ENCODE data around the gene VMP1. TPM values are rescaled to one million over a fixed set of nuclear protein-coding genes. Genes with fewer than 3 reads are reported as not detected.

VMP1 gene
- total and polyA plus RNA-seq, 4 donors: 46.4 to 118 (median 71.6) TPM

DNA sequence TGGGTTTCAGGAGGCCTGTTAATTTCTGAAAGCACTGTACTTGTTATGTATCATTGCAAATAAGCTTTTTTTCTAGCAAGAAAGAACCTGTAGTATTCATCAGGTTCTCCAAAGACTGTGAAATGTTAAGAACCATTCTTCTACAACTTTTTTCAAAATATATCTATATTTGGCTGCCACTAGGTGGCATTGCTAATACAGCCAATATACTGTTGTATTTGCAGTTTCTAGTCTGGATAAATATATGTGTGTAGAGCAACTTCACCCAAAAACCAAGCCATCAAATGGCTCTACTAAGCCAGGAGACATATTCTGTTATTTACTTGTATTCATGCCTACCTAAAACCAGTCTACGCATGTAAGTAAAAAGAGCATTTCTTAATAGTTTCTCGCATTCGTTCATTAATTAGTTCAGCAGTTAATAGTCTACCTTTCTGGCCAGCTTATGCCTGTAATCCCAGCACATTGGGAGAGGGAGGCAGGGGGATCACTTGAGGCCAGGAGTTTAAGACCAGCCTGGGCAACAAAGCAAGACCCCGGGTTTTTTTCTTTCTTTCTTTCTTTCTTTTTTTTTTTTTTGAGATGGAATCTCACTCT, 39.5 kb downstream of the VMP1 start:
- Histone ChIP-seq H3K27me3 (ENCODE audit: control insufficient read depth in 4 of 4, insufficient read depth in 4 of 4, low read length in 3 of 4) (no peaks in the 10 kb centered on the region), H3K27ac (ENCODE audit: low read depth in 1 of 2, low read length in 2 of 2) (no peak overlapping the region), H3K36me3 (ENCODE audit: control insufficient read depth in 4 of 4, insufficient read depth in 3 of 4, low read depth in 1 of 4, low read length in 3 of 4) (peaks cover 0 to 6% (median 0%) of the 10 kb centered on the region in 4 donors), H3K9ac (ENCODE audit: low read depth in 1 of 2, low read length in 2 of 2) (no peak overlapping the region), H3K9me3 (ENCODE audit: control insufficient read depth in 4 of 4, low read length in 3 of 4) (no peaks in the 10 kb centered on the region), H3K4me3 (ENCODE audit: low read depth in 1 of 3, low read length in 3 of 3) (no peak overlapping the region), H3K4me1 (ENCODE audit: control insufficient read depth in 4 of 4, insufficient read depth in 4 of 4, low read length in 3 of 4) (peaks cover 0 to 6% (median 2%) of the 10 kb centered on the region in 4 donors)
- TF ChIP-seq, protein P1, sequence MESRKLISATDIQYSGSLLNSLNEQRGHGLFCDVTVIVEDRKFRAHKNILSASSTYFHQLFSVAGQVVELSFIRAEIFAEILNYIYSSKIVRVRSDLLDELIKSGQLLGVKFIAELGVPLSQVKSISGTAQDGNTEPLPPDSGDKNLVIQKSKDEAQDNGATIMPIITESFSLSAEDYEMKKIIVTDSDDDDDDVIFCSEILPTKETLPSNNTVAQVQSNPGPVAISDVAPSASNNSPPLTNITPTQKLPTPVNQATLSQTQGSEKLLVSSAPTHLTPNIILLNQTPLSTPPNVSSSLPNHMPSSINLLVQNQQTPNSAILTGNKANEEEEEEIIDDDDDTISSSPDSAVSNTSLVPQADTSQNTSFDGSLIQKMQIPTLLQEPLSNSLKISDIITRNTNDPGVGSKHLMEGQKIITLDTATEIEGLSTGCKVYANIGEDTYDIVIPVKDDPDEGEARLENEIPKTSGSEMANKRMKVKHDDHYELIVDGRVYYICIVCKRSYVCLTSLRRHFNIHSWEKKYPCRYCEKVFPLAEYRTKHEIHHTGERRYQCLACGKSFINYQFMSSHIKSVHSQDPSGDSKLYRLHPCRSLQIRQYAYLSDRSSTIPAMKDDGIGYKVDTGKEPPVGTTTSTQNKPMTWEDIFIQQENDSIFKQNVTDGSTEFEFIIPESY (IDR thresholded peaks at IDR 0.05): no peak
- TF ChIP-seq RAD21 (IDR thresholded peaks at IDR 0.05): peak; percentile 84 to 85
- peak; percentile 40 for TF ChIP-seq CTCF (IDR thresholded peaks at IDR 0.05; ENCODE audit: low read depth, low read length, missing input control)
- no peak for TF ChIP-seq RXRA (IDR thresholded peaks at IDR 0.05)
- TF ChIP-seq HNF4G (IDR thresholded peaks at IDR 0.05): no peak
- DNase-seq (ENCODE audit: low spot score): no peak
- 91% methylated on average over 4 of the region's 4 CpGs for WGBS

DNA sequence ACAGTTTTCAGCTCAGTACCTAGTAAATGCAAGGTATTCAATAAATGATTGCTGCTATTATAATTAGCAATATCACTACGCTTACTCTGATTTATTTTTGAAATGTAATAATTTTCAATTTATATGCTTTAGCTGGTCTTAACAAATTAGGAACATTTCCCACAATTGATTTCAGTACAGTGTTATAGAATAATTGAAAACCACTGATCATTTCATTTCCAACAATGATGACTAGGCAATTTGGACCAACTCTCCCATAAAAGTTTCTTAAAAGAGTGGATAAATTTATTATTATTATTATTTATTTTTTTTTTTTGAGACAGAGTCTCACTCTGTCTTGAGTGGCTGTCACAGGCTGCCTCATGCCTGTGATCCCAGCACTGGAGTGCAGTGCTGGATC, 41.1 kb downstream of the VMP1 start:
- Histone ChIP-seq H3K27me3 (ENCODE audit: control insufficient read depth in 4 of 4, insufficient read depth in 4 of 4, low read length in 3 of 4) (no peaks in the 10 kb centered on the region), H3K4me3 (ENCODE audit: low read depth in 1 of 3, low read length in 3 of 3) (no peak overlapping the region), H3K9me3 (ENCODE audit: control insufficient read depth in 4 of 4, low read length in 3 of 4) (no peaks in the 10 kb centered on the region), H3K9ac (ENCODE audit: low read depth in 1 of 2, low read length in 2 of 2) (no peak overlapping the region), H3K27ac (ENCODE audit: low read depth in 1 of 2, low read length in 2 of 2) (no peak overlapping the region), H3K36me3 (ENCODE audit: control insufficient read depth in 4 of 4, insufficient read depth in 3 of 4, low read depth in 1 of 4, low read length in 3 of 4) (peaks cover 0 to 3% (median 0%) of the 10 kb centered on the region in 4 donors), H3K4me1 (ENCODE audit: control insufficient read depth in 4 of 4, insufficient read depth in 4 of 4, low read length in 3 of 4) (peaks cover 0 to 4% (median 2%) of the 10 kb centered on the region in 4 donors)
- WGBS: 99% methylated on average over 1 of the region's 1 CpG
- TF ChIP-seq, protein P2, sequence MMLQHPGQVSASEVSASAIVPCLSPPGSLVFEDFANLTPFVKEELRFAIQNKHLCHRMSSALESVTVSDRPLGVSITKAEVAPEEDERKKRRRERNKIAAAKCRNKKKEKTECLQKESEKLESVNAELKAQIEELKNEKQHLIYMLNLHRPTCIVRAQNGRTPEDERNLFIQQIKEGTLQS (IDR thresholded peaks at IDR 0.05): no peak
- TF ChIP-seq HNF4G (IDR thresholded peaks at IDR 0.05) (no peak), FOXA2 (IDR thresholded peaks at IDR 0.05) (no peak)
- DNase-seq (ENCODE audit: low spot score): no peak

DNA sequence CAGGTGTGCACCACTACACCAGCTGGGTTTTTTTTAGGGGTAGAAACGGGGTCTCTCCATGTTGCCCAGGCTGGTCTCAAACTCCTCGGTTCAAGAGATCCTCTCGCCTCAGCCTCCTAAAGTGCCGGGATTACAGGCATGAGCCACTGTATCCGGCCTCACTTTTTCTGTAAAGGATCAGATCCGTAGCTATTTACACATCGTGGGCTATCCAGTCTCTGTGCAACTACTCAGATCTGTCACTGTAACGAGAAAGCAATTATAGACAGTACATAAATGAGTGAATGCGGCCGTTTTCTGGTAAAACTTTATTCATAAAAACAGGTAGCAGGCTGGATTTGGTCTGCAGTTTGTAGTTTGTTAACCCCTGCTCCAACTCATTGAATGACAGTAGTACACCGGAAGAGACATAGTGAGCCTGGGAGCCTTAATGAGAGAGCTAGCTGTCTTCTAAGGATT, 44.5 kb downstream of the VMP1 start:
- Histone ChIP-seq H3K36me3 (ENCODE audit: control insufficient read depth in 4 of 4, insufficient read depth in 3 of 4, low read depth in 1 of 4, low read length in 3 of 4) (peaks cover 0 to 3% (median 0%) of the 10 kb centered on the region in 4 donors), H3K4me1 (ENCODE audit: control insufficient read depth in 4 of 4, insufficient read depth in 4 of 4, low read length in 3 of 4) (peaks cover 0 to 8% (median 2%) of the 10 kb centered on the region in 4 donors), H3K9me3 (ENCODE audit: control insufficient read depth in 4 of 4, low read length in 3 of 4) (no peaks in the 10 kb centered on the region), H3K27ac (ENCODE audit: low read depth in 1 of 2, low read length in 2 of 2) (peak overlapping the region; percentile 23 to 82), H3K4me3 (ENCODE audit: low read depth in 1 of 3, low read length in 3 of 3) (no peak overlapping the region), H3K27me3 (ENCODE audit: control insufficient read depth in 4 of 4, insufficient read depth in 4 of 4, low read length in 3 of 4) (no peaks in the 10 kb centered on the region), H3K9ac (ENCODE audit: low read depth in 1 of 2, low read length in 2 of 2) (no peak overlapping the region)
- DNase-seq (ENCODE audit: low spot score): no peak
- WGBS: 89% methylated on average over 11 of the region's 11 CpGs
- no peak for TF ChIP-seq RXRA (IDR thresholded peaks at IDR 0.05)

DNA sequence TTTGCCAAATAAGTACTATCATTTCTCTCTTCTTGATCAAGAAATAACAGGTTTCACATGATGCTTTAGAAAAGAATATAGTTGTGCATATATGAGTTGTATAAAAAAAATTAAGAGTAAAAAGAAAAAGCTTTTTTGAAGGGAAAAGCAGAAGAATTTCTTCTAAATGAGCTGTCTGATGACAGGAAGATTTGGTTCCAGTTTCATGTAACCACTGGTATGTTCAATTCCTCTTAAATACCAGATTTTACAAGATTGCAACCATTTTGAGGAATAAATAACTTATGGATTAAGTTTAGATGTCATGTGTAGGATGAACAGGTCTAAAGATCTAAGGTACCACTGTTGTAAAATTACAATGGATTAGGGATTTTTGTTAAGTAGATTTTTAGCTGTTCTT, 45.0 kb downstream of the VMP1 start:
- H3K9me3 ChIP-seq (ENCODE audit: control insufficient read depth in 4 of 4, low read length in 3 of 4): no peaks in the 10 kb centered on the region
- peaks cover 0 to 8% (median 2%) of the 10 kb centered on the region in 4 donors for H3K4me1 ChIP-seq (ENCODE audit: control insufficient read depth in 4 of 4, insufficient read depth in 4 of 4, low read length in 3 of 4)
- no peak overlapping the region for H3K9ac ChIP-seq (ENCODE audit: low read depth in 1 of 2, low read length in 2 of 2)
- TF ChIP-seq REST (IDR thresholded peaks at IDR 0.05) (no peak), MAX (IDR thresholded peaks at IDR 0.05) (no peak), NR2F2 (IDR thresholded peaks at IDR 0.05) (no peak), FOXA2 (IDR thresholded peaks at IDR 0.05) (no peak), TAF1 (conservative IDR thresholded peaks at IDR 0.05) (no peak), RXRA (IDR thresholded peaks at IDR 0.05) (no peak), JUND (IDR thresholded peaks at IDR 0.05) (no peak), FOXA1 (IDR thresholded peaks at IDR 0.05) (no peak), SP1 (IDR thresholded peaks at IDR 0.05) (no peak), YY1 (IDR thresholded peaks at IDR 0.05) (no peak), HNF4A (conservative IDR thresholded peaks at IDR 0.05) (no peak), RAD21 (IDR thresholded peaks at IDR 0.05) (no peak), HNF4G (IDR thresholded peaks at IDR 0.05) (no peak)
- peaks cover 0 to 3% (median 0%) of the 10 kb centered on the region in 4 donors for H3K36me3 ChIP-seq (ENCODE audit: control insufficient read depth in 4 of 4, insufficient read depth in 3 of 4, low read depth in 1 of 4, low read length in 3 of 4)
- H3K27me3 ChIP-seq (ENCODE audit: control insufficient read depth in 4 of 4, insufficient read depth in 4 of 4, low read length in 3 of 4): no peaks in the 10 kb centered on the region
- no peak overlapping the region for H3K27ac ChIP-seq (ENCODE audit: low read depth in 1 of 2, low read length in 2 of 2)
- no peak for DNase-seq (ENCODE audit: low spot score)
- no peak overlapping the region for H3K4me3 ChIP-seq (ENCODE audit: low read depth in 1 of 3, low read length in 3 of 3)

Data from liver (tissue), 9 donors.